Retinal pigment epithelial cell (primary cell): Measurements from ENCODE around the gene NCK2.

ENCODE experiments used
- DNase-seq: peaks from one replicate; pipeline ENCODE4 v3.0.0-alpha.2; 2010; ENCODE audit warnings: low read depth
- H3K4me3 ChIP-seq: 2 replicates; pipeline ENCODE4 v1.5.1; 2011; ENCODE audit warnings: mild to moderate bottlenecking, low read length, control low read depth, moderate library complexity
- TF ChIP-seq, protein P1 (sequence below): conservative IDR thresholded peaks from 2 replicates; pipeline ENCODE4 v1.5.1; 2011; ENCODE audit warnings: low read depth, low read length, control low read depth, inconsistent platforms

The NCK2 gene

GRCh38 chr2:105741174-105741573 lies 3.5 kb upstream of the NCK2 start:
- DNase-seq = no peak
- TF ChIP-seq, protein P1, sequence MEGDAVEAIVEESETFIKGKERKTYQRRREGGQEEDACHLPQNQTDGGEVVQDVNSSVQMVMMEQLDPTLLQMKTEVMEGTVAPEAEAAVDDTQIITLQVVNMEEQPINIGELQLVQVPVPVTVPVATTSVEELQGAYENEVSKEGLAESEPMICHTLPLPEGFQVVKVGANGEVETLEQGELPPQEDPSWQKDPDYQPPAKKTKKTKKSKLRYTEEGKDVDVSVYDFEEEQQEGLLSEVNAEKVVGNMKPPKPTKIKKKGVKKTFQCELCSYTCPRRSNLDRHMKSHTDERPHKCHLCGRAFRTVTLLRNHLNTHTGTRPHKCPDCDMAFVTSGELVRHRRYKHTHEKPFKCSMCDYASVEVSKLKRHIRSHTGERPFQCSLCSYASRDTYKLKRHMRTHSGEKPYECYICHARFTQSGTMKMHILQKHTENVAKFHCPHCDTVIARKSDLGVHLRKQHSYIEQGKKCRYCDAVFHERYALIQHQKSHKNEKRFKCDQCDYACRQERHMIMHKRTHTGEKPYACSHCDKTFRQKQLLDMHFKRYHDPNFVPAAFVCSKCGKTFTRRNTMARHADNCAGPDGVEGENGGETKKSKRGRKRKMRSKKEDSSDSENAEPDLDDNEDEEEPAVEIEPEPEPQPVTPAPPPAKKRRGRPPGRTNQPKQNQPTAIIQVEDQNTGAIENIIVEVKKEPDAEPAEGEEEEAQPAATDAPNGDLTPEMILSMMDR = no peak
- H3K4me3 ChIP-seq = no peak overlapping the region

GRCh38 chr2:105741617-105742016 lies 3.1 kb upstream of the NCK2 start:
- TF ChIP-seq, protein P1 = no peak
- H3K4me3 ChIP-seq = no peak overlapping the region
- DNase-seq = no peak

- no peak for DNase-seq
- H3K4me3 ChIP-seq = peak overlapping the region; percentile 51
- TF ChIP-seq, protein P1 = no peak
These were observed 412 bp upstream of the NCK2 start for GRCh38 chr2:105744091-105744908.

GRCh38 chr2:105746177-105747080 lies 1.7 kb downstream of the NCK2 start:
- DNase-seq = no peak
- TF ChIP-seq, protein P1 = no peak
- H3K4me3 ChIP-seq = peak overlapping the region; percentile 72

DNA sequence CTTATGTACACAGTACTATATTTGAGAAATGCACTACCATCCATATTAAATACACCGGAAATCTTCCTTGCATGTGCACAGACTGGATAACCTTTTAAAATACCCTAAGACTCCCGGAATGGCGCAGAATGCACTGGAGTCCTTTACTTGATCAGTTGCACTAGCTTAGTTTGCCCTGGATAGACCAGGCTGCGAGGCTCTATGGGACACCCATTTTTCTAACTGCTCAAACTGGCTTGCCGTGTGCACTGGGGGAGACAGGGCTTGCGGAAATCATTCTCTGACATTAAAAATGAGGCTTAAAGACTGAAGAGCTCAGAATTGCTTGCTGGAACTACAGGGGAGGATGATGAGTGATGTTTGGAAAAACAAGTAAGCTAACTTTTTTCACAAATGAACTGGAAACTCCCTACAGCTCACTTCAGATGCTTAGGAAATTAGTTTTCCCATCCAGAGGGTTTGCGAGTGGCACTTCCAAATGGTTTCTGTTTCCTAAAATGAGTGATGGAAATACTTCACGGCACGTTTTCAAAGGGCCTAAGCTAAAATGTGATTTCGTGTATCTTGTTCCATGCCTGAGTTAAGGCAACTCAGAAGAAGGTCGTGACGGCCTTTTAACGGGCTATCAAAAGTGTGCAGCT lies 2.7 kb downstream of the NCK2 start:
- no peak for DNase-seq
- TF ChIP-seq, protein P1 = no peak
- no peak overlapping the region for H3K4me3 ChIP-seq

DNA sequence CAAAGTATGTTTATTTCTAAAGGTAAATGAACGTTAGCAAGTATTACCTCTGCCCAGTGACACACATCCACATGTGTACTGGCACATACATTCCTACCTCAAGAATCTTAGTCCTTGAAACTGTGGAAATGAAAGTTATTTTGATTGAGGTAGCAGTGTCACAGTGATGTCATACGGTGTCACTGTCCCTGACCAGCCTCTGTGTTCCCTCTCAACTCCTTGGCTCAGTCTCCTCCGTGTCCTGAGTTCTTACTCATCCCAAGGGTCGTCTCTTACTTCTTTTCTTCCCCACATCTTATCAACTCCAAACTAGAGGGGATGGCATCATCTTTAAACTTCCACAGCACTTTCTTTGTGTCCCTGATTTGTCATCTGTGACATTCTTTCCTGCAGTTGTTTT lies 3.3 kb downstream of the NCK2 start:
- no peak overlapping the region for H3K4me3 ChIP-seq
- TF ChIP-seq, protein P1 = no peak
- no peak for DNase-seq
